Measurements from ENCODE around the gene APBB2. TPM values are rescaled to one million over a fixed set of nuclear protein-coding genes. Genes with fewer than 3 reads are reported as not detected.

The APBB2 gene
- total RNA-seq, 4 donors from 2014 or later, result 51.7 to 75.9 (median 71.1) TPM

DNA sequence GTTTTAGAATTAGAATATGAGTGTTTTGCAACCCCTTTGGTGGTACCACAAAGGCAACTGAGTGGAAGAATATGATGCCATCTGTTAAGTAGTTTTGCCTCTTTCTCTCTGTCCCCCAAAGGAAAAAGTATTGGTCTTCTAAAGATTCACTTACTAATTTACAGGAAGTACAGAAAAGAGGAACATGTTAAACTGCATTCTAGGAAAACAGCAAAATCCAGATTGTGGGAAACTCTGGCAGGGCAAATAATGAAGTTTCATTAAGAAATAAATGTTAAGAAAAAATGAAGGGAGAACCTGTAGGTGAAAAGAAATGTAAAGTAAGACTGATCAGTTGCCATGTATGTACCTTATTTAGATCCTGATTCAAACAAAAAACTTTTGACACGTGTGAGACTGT, 425.3 kb downstream of the APBB2 start:
- no peaks in the 10 kb centered on the region for H3K36me3 ChIP-seq
- intact Hi-C loops (cut with DNase I), result no loop called here
- H3K9me3 ChIP-seq, result no peaks in the 10 kb centered on the region
- no peaks in the 10 kb centered on the region for H3K27me3 ChIP-seq
- TF ChIP-seq, protein P1, sequence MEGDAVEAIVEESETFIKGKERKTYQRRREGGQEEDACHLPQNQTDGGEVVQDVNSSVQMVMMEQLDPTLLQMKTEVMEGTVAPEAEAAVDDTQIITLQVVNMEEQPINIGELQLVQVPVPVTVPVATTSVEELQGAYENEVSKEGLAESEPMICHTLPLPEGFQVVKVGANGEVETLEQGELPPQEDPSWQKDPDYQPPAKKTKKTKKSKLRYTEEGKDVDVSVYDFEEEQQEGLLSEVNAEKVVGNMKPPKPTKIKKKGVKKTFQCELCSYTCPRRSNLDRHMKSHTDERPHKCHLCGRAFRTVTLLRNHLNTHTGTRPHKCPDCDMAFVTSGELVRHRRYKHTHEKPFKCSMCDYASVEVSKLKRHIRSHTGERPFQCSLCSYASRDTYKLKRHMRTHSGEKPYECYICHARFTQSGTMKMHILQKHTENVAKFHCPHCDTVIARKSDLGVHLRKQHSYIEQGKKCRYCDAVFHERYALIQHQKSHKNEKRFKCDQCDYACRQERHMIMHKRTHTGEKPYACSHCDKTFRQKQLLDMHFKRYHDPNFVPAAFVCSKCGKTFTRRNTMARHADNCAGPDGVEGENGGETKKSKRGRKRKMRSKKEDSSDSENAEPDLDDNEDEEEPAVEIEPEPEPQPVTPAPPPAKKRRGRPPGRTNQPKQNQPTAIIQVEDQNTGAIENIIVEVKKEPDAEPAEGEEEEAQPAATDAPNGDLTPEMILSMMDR (IDR thresholded peaks at IDR 0.05), result no peak
- TF ChIP-seq POLR2AphosphoS5 (IDR thresholded peaks at IDR 0.05) (no peak), POLR2A (IDR thresholded peaks at IDR 0.05; ENCODE audit: low read depth) (no peak), EP300 (IDR thresholded peaks at IDR 0.05) (no peak)
- H3K4me3 ChIP-seq, result no peak overlapping the region
- H3K4me1 ChIP-seq, result no peaks in the 10 kb centered on the region
- DNase-seq (ENCODE audit: extremely low spot score), result no peak
- 55% methylated on average over 1 of the region's 1 CpG for WGBS
- H3K27ac ChIP-seq (replicated peaks in 1 of 4), result no peak overlapping the region

DNA sequence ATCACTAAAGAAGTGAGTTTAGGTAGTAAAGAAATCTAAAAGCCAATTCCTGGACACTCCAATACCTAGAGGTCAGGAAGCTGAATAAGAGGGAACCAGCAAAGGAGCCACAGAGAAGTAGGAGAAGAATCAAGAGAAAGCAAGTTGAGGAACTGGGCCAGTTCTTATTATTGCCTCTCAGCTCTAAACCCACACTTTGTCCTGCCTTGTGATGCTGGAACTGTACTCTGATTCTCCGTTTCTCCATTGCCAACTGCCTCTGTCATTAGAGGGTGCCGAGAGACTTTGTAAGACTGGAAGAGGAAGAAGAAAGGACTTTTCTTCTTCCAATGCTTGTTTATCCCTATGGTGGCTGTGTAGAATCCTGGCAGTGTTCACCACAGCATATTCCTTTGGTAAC, 426.0 kb downstream of the APBB2 start:
- intact Hi-C loops (cut with DNase I), result no loop called here
- Histone ChIP-seq H3K27ac (replicated peaks in 1 of 4) (no peak overlapping the region), H3K9me3 (no peaks in the 10 kb centered on the region), H3K36me3 (no peaks in the 10 kb centered on the region), H3K4me3 (no peak overlapping the region), H3K27me3 (no peaks in the 10 kb centered on the region), H3K4me1 (no peaks in the 10 kb centered on the region)
- TF ChIP-seq EP300 (IDR thresholded peaks at IDR 0.05) (no peak), POLR2A (IDR thresholded peaks at IDR 0.05; ENCODE audit: low read depth) (no peak), POLR2AphosphoS5 (IDR thresholded peaks at IDR 0.05) (no peak)
- TF ChIP-seq, protein P1 (IDR thresholded peaks at IDR 0.05), result no peak
- DNase-seq (ENCODE audit: extremely low spot score), result no peak
- WGBS, result 77% methylated on average over 2 of the region's 2 CpGs

DNA sequence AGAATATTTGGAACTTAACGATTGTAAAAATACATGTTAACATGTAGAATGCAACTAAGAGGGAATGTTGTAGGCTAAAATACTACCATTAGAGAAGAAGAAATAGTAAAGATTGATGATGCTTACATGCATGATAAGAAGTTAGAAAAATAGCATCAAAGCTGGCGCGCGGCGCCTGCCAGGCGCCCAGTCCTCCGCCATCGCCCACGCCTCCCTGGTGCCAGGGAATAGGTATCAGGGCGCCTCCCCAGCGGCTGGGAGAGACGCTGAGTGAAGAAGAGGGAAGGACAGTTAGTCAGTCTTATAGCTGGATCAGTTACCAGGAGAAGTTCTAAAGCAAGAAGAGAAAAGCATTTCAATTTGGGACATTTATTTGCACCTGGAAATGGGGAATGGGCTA, 428.6 kb downstream of the APBB2 start:
- Histone ChIP-seq H3K4me1 (no peaks in the 10 kb centered on the region), H3K27ac (replicated peaks in 1 of 4) (no peak overlapping the region), H3K9me3 (no peaks in the 10 kb centered on the region), H3K27me3 (no peaks in the 10 kb centered on the region), H3K4me3 (no peak overlapping the region), H3K36me3 (no peaks in the 10 kb centered on the region)
- no peak for DNase-seq (ENCODE audit: extremely low spot score)
- TF ChIP-seq POLR2A (IDR thresholded peaks at IDR 0.05; ENCODE audit: low read depth), result no peak
- TF ChIP-seq POLR2AphosphoS5 (IDR thresholded peaks at IDR 0.05), result no peak
- TF ChIP-seq, protein P1 (IDR thresholded peaks at IDR 0.05), result no peak
- TF ChIP-seq EP300 (IDR thresholded peaks at IDR 0.05), result no peak
- 95% methylated on average over 12 of the region's 12 CpGs for WGBS
- intact Hi-C loops (cut with DNase I), result no loop called here

DNA sequence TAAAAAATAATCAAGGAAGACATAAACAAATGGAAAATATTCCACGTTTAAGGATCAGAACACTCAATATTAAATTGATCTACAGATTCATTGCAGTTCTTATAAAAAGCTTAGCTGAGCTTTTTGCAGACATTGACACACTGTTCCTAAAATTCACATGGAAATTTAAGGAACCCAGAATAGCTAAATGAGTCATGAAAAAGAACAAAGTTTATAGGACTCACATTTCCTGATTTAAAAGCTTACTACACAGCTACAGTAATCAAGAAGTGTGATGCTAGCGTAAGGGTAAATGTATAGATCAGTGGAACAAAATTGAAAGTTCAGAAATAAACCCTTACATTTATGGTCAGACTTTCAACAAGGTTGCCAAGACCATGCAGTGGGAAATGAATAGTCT, 431.5 kb downstream of the APBB2 start:
- DNase-seq (ENCODE audit: extremely low spot score), result no peak
- H3K9me3 ChIP-seq, result peaks cover 0 to 7% (median 3%) of the 10 kb centered on the region in 4 donors
- 86% methylated on average over 2 of the region's 2 CpGs for WGBS
- no peak for TF ChIP-seq POLR2AphosphoS5 (IDR thresholded peaks at IDR 0.05)
- TF ChIP-seq, protein P1 (IDR thresholded peaks at IDR 0.05), result no peak
- TF ChIP-seq EP300 (IDR thresholded peaks at IDR 0.05), result no peak
- TF ChIP-seq POLR2A (IDR thresholded peaks at IDR 0.05; ENCODE audit: low read depth), result no peak
- no peaks in the 10 kb centered on the region for H3K36me3 ChIP-seq
- H3K27me3 ChIP-seq, result no peaks in the 10 kb centered on the region
- no peak overlapping the region for H3K27ac ChIP-seq (replicated peaks in 1 of 4)
- intact Hi-C loops (cut with DNase I), result no loop called here
- no peaks in the 10 kb centered on the region for H3K4me1 ChIP-seq
- no peak overlapping the region for H3K4me3 ChIP-seq

DNA sequence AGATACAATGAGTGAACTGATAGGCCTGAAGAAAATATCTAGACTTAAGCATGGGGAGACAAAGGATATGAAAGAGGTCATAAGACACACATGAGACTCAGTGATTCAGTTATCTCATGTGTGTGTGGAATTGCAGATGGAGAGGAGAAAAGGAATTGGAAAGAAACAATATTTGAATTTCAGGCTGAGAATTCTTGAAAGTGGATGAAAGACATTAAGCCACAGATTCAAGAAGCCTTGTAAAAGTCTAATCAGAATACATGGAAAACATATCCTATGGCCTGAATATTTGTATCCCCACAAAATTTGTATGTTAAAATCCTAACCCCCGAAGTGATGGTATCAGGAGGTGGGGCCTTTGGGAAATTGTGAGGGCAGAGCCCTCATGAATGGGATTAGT, 436.3 kb downstream of the APBB2 start:
- DNase-seq (ENCODE audit: extremely low spot score), result no peak
- Histone ChIP-seq H3K4me3 (no peak overlapping the region), H3K36me3 (no peaks in the 10 kb centered on the region), H3K4me1 (no peaks in the 10 kb centered on the region), H3K27me3 (no peaks in the 10 kb centered on the region), H3K27ac (replicated peaks in 1 of 4) (no peak overlapping the region), H3K9me3 (peaks cover 0 to 9% (median 4%) of the 10 kb centered on the region in 4 donors)
- intact Hi-C loops (cut with DNase I), result no loop called here
- TF ChIP-seq EP300 (IDR thresholded peaks at IDR 0.05), result no peak
- no peak for TF ChIP-seq POLR2A (IDR thresholded peaks at IDR 0.05; ENCODE audit: low read depth)
- no peak for TF ChIP-seq POLR2AphosphoS5 (IDR thresholded peaks at IDR 0.05)
- TF ChIP-seq, protein P1 (IDR thresholded peaks at IDR 0.05), result no peak
- 100% methylated on average over 1 of the region's 1 CpG for WGBS

Measured in esophagus muscularis mucosa (tissue), 4 donors.